GM12878 (cell line): ENCODE measurements around the gene USE1. TPM values are rescaled to one million over a fixed set of nuclear protein-coding genes. Genes with fewer than 3 reads are reported as not detected.
A peak's percentile ranks its signal among the peaks of the same experiment; 100 is the strongest.

ENCODE experiments used
- ATF2 ChIP-seq: IDR thresholded peaks from 2 replicates; pipeline ENCODE4 v1.6.1; 2012; ENCODE audit warnings: low read length, inconsistent platforms
- CEBPB ChIP-seq, 2 experiments: fragments of 150-350 bp in 1 of 2; IDR thresholded peaks; 2 replicates each; pipeline ENCODE4 v1.6.1; 2012 to 2014; ENCODE audit warnings: low read depth in 2 of 2, low read length in 2 of 2, borderline replicate concordance in 1 of 2, inconsistent platforms in 1 of 2
- CREM ChIP-seq: IDR thresholded peaks from 2 replicates; pipeline ENCODE4 v1.6.1; 2014; ENCODE audit warnings: antibody characterized with exemption, low read depth
- EED ChIP-seq: sonication (generic); IDR thresholded peaks from 2 replicates; pipeline ENCODE4 v1.6.1; 2016; ENCODE audit warnings: antibody characterized with exemption, low read depth
- ETV6 ChIP-seq, 2 experiments: fragments of 450-650 bp in 1 of 2; IDR thresholded peaks in 1 of 2; conservative IDR thresholded peaks in 1 of 2; 2 replicates each; pipeline ENCODE4 v1.6.1; 2014; ENCODE audit warnings: antibody characterized with exemption in 1 of 2, borderline replicate concordance in 1 of 2, low read depth in 1 of 2, mild to moderate bottlenecking in 1 of 2, moderate library complexity in 1 of 2
- HCFC1 ChIP-seq: fragments of 150-350 bp; IDR thresholded peaks from 2 replicates; pipeline ENCODE4 v1.6.1; 2014; ENCODE audit warnings: low read length
- MEF2B ChIP-seq: fragments of 450-650 bp; IDR thresholded peaks from 2 replicates; pipeline ENCODE4 v1.6.1; 2018; ENCODE audit warnings: mild to moderate bottlenecking, moderate library complexity; ENCODE audit not compliant: partially characterized antibody, poor library complexity, severe bottlenecking
- MXI1 ChIP-seq: fragments of 150-350 bp; IDR thresholded peaks from 2 replicates; pipeline ENCODE4 v1.6.1; 2011; ENCODE audit warnings: low read depth, mild to moderate bottlenecking, inconsistent platforms, low read length, improper control_type of control experiment
- NBN ChIP-seq: fragments of 450-650 bp; IDR thresholded peaks from 2 replicates; pipeline ENCODE4 v1.6.1; 2016
- PML ChIP-seq: IDR thresholded peaks from 2 replicates; pipeline ENCODE4 v1.6.1; 2012; ENCODE audit warnings: low read length, inconsistent platforms
- RAD21 ChIP-seq: IDR thresholded peaks from 2 replicates; pipeline ENCODE4 v1.6.1; 2011; ENCODE audit warnings: mild to moderate bottlenecking, low read depth, low read length, moderate library complexity; ENCODE audit not compliant: insufficient read depth
- RELA ChIP-seq: fragments of 450-650 bp; IDR thresholded peaks from 2 replicates; pipeline ENCODE4 v1.8.0; 2014; ENCODE audit warnings: borderline replicate concordance; ENCODE audit not compliant: partially characterized antibody
- RELB ChIP-seq: fragments of 450-650 bp; IDR thresholded peaks from 2 replicates; pipeline ENCODE4 v1.6.1; 2017; ENCODE audit warnings: low read depth, mild to moderate bottlenecking, moderate library complexity
- SIN3A ChIP-seq: IDR thresholded peaks from 2 replicates; pipeline ENCODE4 v1.6.1; 2012; ENCODE audit warnings: low read depth, low read length, improper control_type of control experiment
- SUPT20H ChIP-seq: IDR thresholded peaks from 2 replicates; pipeline ENCODE4 v1.6.1; 2011; ENCODE audit warnings: low read depth, mild to moderate bottlenecking, low read length, moderate library complexity, borderline replicate concordance; ENCODE audit not compliant: control insufficient read depth
- ZNF622 ChIP-seq: fragments of 450-650 bp; IDR thresholded peaks from 2 replicates; pipeline ENCODE4 v1.6.1; 2017; ENCODE audit warnings: mild to moderate bottlenecking, inconsistent platforms
- polyA plus RNA-seq, 11 experiments: library from polyadenylated mRNA; depleted of rRNA in 4 of 11; unstranded in 6 of 11; stranded (reverse) in 5 of 11; fragments of >200 nt; fragmentation: Nextera tagmentation in 4 of 11; fragmentation: Illumina TruSeq in 1 of 11; extraction: Ambion mirVana in 4 of 11; extraction: Trizol in 1 of 11; gene quantifications; 1 replicate in 1 of 11; 2 replicates in 10 of 11; pipeline versions ENCODE4 v1.2.1 to v1.2.3, GENCODE V29; 2011 to 2016; ENCODE audit warnings: inconsistent platforms in 2 of 11, missing spikeins in 2 of 11, low read depth in 1 of 11
- total RNA-seq, 4 experiments: library from RNA; depleted of rRNA in 3 of 4; stranded (reverse); fragments of >200 nt in 3 of 4; fragmentation: Illumina TruSeq in 1 of 4; extraction: Trizol in 1 of 4; gene quantifications; 2 replicates each; pipeline versions ENCODE4 v1.2.1 to v1.2.3, GENCODE V29; 2013 to 2021
- TF ChIP-seq, protein P1 (sequence below): fragments of 150-350 bp; IDR thresholded peaks from 2 replicates; pipeline ENCODE4 v1.6.1; 2016; ENCODE audit warnings: low read depth, low read length
- TF ChIP-seq, protein P2 (sequence below): fragments of 450-650 bp; formaldehyde crosslinking; IDR thresholded peaks from 2 replicates; pipeline ENCODE4 v1.4.0; 2020; ENCODE audit warnings: mild to moderate bottlenecking, moderate library complexity
- TF ChIP-seq, protein P3 (sequence below): IDR thresholded peaks from 2 replicates; pipeline ENCODE4 v1.6.1; 2012; ENCODE audit warnings: low read depth, low read length, improper control_type of control experiment

Gene USE1
- total and polyA plus RNA-seq, 10 of the 15 experiments (the other 5 are each of a cell fraction or from before 2014, with no cell fraction given) = 9.7 to 24.0 (median 16.1) TPM

DNA sequence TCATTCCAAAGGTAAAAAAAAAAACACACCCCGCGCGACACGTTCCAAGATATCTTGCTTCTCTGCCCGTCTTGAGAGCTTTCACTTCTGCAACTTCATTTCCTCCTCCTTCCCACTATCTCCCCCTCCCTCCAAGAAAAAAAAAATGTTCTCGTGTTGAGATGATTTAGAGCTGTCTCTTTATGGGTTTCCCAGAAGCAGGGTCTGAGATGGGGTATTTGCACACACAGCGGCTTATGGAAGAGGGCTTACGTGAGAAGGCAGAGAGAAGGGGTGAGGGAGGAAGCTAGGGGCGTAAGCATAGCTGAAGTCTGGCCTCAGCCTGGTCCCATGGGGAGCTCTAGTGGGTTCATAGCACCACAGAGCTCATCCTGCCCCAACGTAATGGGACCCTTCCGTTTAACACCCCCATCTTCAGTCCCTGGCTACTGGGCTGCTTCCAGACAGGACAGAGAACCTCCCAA, 31.3 kb upstream of the USE1 start (continued):
- peak; percentile 74 for TF ChIP-seq MEF2B
- TF ChIP-seq CEBPB (IDR thresholded peaks at IDR 0.05; ENCODE audit: borderline replicate concordance in 1 of 2, low read depth in 2 of 2, low read length in 2 of 2) = no peak
- TF ChIP-seq RELA = no peak
- TF ChIP-seq PML = 0 out of 2 replicates have a peak, but pooled peaks have one; percentile 24
- 0 out of 2 replicates have a peak, but pooled peaks have one; percentile 21 for TF ChIP-seq CREM
- no peak for TF ChIP-seq MXI1
- no peak for TF ChIP-seq SUPT20H
- peak; percentile 16; the same call in 1 of the 2 replicates for TF ChIP-seq EED
- peak; percentile 53; the same call in 1 of the 2 replicates for TF ChIP-seq NBN
- TF ChIP-seq ETV6 (conservative IDR thresholded peaks at IDR 0.05 in 1 of 2, IDR thresholded peaks at IDR 0.05 in 1 of 2; ENCODE audit: borderline replicate concordance in 1 of 2, low read depth in 1 of 2) = peak in 1 of 2 experiments; percentile 43; a peak in 1 of 4 replicates
- TF ChIP-seq SIN3A = no peak
- TF ChIP-seq HCFC1 = no peak
- TF ChIP-seq, protein P1, sequence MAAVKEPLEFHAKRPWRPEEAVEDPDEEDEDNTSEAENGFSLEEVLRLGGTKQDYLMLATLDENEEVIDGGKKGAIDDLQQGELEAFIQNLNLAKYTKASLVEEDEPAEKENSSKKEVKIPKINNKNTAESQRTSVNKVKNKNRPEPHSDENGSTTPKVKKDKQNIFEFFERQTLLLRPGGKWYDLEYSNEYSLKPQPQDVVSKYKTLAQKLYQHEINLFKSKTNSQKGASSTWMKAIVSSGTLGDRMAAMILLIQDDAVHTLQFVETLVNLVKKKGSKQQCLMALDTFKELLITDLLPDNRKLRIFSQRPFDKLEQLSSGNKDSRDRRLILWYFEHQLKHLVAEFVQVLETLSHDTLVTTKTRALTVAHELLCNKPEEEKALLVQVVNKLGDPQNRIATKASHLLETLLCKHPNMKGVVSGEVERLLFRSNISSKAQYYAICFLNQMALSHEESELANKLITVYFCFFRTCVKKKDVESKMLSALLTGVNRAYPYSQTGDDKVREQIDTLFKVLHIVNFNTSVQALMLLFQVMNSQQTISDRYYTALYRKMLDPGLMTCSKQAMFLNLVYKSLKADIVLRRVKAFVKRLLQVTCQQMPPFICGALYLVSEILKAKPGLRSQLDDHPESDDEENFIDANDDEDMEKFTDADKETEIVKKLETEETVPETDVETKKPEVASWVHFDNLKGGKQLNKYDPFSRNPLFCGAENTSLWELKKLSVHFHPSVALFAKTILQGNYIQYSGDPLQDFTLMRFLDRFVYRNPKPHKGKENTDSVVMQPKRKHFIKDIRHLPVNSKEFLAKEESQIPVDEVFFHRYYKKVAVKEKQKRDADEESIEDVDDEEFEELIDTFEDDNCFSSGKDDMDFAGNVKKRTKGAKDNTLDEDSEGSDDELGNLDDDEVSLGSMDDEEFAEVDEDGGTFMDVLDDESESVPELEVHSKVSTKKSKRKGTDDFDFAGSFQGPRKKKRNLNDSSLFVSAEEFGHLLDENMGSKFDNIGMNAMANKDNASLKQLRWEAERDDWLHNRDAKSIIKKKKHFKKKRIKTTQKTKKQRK = no peak
- TF ChIP-seq, protein P2, sequence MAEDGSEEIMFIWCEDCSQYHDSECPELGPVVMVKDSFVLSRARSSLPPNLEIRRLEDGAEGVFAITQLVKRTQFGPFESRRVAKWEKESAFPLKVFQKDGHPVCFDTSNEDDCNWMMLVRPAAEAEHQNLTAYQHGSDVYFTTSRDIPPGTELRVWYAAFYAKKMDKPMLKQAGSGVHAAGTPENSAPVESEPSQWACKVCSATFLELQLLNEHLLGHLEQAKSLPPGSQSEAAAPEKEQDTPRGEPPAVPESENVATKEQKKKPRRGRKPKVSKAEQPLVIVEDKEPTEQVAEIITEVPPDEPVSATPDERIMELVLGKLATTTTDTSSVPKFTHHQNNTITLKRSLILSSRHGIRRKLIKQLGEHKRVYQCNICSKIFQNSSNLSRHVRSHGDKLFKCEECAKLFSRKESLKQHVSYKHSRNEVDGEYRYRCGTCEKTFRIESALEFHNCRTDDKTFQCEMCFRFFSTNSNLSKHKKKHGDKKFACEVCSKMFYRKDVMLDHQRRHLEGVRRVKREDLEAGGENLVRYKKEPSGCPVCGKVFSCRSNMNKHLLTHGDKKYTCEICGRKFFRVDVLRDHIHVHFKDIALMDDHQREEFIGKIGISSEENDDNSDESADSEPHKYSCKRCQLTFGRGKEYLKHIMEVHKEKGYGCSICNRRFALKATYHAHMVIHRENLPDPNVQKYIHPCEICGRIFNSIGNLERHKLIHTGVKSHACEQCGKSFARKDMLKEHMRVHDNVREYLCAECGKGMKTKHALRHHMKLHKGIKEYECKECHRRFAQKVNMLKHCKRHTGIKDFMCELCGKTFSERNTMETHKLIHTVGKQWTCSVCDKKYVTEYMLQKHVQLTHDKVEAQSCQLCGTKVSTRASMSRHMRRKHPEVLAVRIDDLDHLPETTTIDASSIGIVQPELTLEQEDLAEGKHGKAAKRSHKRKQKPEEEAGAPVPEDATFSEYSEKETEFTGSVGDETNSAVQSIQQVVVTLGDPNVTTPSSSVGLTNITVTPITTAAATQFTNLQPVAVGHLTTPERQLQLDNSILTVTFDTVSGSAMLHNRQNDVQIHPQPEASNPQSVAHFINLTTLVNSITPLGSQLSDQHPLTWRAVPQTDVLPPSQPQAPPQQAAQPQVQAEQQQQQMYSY = no peak
- TF ChIP-seq ZNF622 = no peak
- TF ChIP-seq ATF2 = peak; percentile 20; the same call in 1 of the 2 replicates
- TF ChIP-seq, protein P3, sequence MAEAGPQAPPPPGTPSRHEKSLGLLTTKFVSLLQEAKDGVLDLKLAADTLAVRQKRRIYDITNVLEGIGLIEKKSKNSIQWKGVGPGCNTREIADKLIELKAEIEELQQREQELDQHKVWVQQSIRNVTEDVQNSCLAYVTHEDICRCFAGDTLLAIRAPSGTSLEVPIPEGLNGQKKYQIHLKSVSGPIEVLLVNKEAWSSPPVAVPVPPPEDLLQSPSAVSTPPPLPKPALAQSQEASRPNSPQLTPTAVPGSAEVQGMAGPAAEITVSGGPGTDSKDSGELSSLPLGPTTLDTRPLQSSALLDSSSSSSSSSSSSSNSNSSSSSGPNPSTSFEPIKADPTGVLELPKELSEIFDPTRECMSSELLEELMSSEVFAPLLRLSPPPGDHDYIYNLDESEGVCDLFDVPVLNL = no peak
- 0 out of 2 replicates have a peak, but pooled peaks have one; percentile 17 for TF ChIP-seq RAD21
- peak; percentile 32; the same call in 1 of the 2 replicates for TF ChIP-seq RELB
